ENCODE data around the gene TM4SF1. TPM values are rescaled to one million over a fixed set of nuclear protein-coding genes. Genes with fewer than 3 reads are reported as not detected.

The TM4SF1 gene
- total RNA-seq, 2 donors from 2014 or later = 92.0 to 142 TPM

DNA sequence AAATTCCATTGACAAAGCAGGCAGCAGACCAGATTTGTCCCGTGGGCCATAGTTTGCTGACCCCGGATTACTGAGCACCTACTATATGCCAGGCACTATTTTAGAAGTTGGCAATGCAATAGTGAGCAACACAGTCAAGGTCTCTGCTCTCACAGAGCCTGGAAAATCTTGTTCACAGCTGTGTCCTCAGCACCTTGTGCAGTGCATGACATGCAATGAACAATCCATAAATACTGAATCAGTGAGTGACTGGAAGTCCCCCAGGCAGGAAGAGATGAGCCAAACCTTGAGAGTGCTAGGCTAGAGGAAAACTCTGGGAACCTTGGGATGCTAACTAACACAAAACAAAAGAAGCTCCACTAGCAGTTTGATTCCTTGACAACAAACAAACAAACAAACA lies 14.4 kb downstream of the TM4SF1 start:
- Histone ChIP-seq H3K4me3 (no peak overlapping the region), H3K27ac (no peak overlapping the region), H3K36me3 (no peaks in the 10 kb centered on the region), H3K4me1 (replicated peaks) (no peaks in the 10 kb centered on the region), H3K9me3 (no peaks in the 10 kb centered on the region), H3K27me3 (replicated peaks; ENCODE audit: insufficient read depth) (no peaks in the 10 kb centered on the region)
- intact Hi-C loops (cut with DNase I) = no loop called here
- TF ChIP-seq POLR2AphosphoS5 (IDR thresholded peaks at IDR 0.05) (no peak), POLR2A (IDR thresholded peaks at IDR 0.05) (no peak)
- TF ChIP-seq, protein P1, sequence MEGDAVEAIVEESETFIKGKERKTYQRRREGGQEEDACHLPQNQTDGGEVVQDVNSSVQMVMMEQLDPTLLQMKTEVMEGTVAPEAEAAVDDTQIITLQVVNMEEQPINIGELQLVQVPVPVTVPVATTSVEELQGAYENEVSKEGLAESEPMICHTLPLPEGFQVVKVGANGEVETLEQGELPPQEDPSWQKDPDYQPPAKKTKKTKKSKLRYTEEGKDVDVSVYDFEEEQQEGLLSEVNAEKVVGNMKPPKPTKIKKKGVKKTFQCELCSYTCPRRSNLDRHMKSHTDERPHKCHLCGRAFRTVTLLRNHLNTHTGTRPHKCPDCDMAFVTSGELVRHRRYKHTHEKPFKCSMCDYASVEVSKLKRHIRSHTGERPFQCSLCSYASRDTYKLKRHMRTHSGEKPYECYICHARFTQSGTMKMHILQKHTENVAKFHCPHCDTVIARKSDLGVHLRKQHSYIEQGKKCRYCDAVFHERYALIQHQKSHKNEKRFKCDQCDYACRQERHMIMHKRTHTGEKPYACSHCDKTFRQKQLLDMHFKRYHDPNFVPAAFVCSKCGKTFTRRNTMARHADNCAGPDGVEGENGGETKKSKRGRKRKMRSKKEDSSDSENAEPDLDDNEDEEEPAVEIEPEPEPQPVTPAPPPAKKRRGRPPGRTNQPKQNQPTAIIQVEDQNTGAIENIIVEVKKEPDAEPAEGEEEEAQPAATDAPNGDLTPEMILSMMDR (IDR thresholded peaks at IDR 0.05) = no peak
- WGBS = 77% methylated on average over 2 of the region's 2 CpGs
- DNase-seq (ENCODE audit: low spot score) = no peak

DNA sequence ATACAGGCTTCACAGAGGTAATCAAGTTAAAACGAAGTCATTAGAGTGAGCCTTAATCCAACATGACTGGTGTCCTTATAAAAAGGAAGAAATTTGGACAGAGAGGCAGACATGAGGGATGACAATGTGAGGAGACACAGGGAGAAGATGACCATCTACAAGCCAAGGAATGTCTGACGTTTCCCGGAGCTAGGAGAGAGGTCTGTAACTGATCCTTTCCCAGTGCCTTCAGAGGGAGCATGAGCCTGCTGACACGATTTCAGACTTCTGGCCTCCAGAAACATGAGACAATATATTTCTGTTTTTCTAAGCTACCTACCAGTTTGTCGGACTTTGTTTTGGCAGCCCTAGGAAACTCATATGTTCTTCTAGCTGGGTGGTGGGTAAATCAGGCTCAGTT lies 15.1 kb downstream of the TM4SF1 start:
- intact Hi-C loops (cut with DNase I) = no loop called here
- Histone ChIP-seq H3K4me1 (replicated peaks) (no peaks in the 10 kb centered on the region), H3K27me3 (replicated peaks; ENCODE audit: insufficient read depth) (no peaks in the 10 kb centered on the region), H3K27ac (no peak overlapping the region), H3K9me3 (no peaks in the 10 kb centered on the region), H3K36me3 (no peaks in the 10 kb centered on the region), H3K4me3 (no peak overlapping the region)
- no peak for DNase-seq (ENCODE audit: low spot score)
- WGBS = 80% methylated on average over 5 of the region's 5 CpGs
- TF ChIP-seq POLR2AphosphoS5 (IDR thresholded peaks at IDR 0.05) (no peak), POLR2A (IDR thresholded peaks at IDR 0.05) (no peak)
- TF ChIP-seq, protein P1 (IDR thresholded peaks at IDR 0.05) = no peak

DNA sequence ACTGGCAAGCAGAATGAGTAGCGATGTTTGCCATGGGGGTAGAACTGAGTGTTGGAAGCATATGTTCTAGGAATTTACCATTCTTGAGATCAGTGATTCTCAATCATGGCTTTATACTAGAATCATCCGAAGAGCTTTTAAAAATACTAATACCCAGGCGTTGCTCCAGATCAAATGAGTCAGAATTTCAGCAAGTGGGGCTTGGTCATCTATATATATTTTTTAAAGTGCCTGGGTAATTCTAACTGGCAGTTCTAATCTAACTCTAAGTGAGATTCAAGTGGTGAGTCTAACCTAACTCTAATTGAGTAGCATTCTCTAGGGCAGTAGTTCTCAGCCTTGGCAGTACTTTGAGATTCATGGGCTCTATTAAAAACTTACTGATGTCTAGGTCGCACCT lies 20.8 kb downstream of the TM4SF1 start:
- intact Hi-C loops (cut with DNase I) = no loop called here
- H3K27me3 ChIP-seq (replicated peaks; ENCODE audit: insufficient read depth) = no peaks in the 10 kb centered on the region
- no peaks in the 10 kb centered on the region for H3K36me3 ChIP-seq
- TF ChIP-seq, protein P1 (IDR thresholded peaks at IDR 0.05) = no peak
- TF ChIP-seq POLR2A (IDR thresholded peaks at IDR 0.05) (no peak), POLR2AphosphoS5 (IDR thresholded peaks at IDR 0.05) (no peak)
- H3K27ac ChIP-seq = no peak overlapping the region
- no peaks in the 10 kb centered on the region for H3K9me3 ChIP-seq
- 86% methylated on average over 4 of the region's 4 CpGs for WGBS
- DNase-seq (ENCODE audit: low spot score) = no peak
- no peak overlapping the region for H3K4me3 ChIP-seq
- H3K4me1 ChIP-seq (replicated peaks) = no peaks in the 10 kb centered on the region

GRCh38 chr3:149356044-149356592 lies 21.3 kb downstream of the TM4SF1 start:
- no peak for TF ChIP-seq POLR2A (IDR thresholded peaks at IDR 0.05)
- peak; percentile 5 for TF ChIP-seq POLR2AphosphoS5 (IDR thresholded peaks at IDR 0.05)
- intact Hi-C loops (cut with DNase I) = no loop called here
- H3K27ac ChIP-seq = no peak overlapping the region
- H3K4me3 ChIP-seq = no peak overlapping the region
- H3K36me3 ChIP-seq = no peaks in the 10 kb centered on the region
- no peaks in the 10 kb centered on the region for H3K27me3 ChIP-seq (replicated peaks; ENCODE audit: insufficient read depth)
- no peaks in the 10 kb centered on the region for H3K9me3 ChIP-seq
- DNase-seq (ENCODE audit: low spot score) = no peak
- no peaks in the 10 kb centered on the region for H3K4me1 ChIP-seq (replicated peaks)
- 27% methylated on average over 6 of the region's 6 CpGs for WGBS

DNA sequence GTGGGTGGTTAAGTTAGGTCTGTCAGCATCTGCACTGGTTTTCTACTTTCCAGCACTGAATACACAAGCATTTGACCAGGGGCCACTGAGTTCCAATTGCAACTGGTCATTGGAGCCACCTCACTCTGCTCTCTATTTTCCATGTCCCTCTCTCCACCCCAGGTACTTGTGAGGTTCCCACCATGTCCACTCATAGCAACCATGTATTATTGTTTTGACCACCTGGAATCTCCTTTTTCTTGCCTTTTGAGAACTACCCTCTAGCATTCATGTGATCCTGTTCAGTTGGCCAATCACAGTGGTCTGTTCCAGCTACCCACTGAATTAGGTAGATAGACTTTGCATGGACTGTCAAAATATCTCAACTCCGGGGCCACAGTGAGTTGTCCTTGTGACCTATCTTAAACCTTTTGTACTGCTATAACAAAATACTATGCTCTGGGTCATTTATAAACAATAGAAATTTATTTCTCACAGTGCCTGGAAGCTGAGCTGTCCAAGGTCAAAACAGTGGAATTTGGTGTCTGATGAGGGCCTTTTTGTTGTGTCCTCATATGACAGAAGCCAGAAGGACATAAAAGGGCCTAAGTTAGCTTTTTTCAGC lies 23.8 kb downstream of the TM4SF1 start:
- DNase-seq (ENCODE audit: low spot score) = no peak
- H3K27ac ChIP-seq = no peak overlapping the region
- intact Hi-C loops (cut with DNase I) = no loop called here

More for the DNA sequence above, 23.8 kb downstream of the TM4SF1 start:
- 86% methylated on average over 1 of the region's 1 CpG for WGBS
- Histone ChIP-seq H3K4me1 (replicated peaks) (no peaks in the 10 kb centered on the region), H3K27me3 (replicated peaks; ENCODE audit: insufficient read depth) (no peaks in the 10 kb centered on the region), H3K4me3 (no peak overlapping the region), H3K9me3 (no peaks in the 10 kb centered on the region), H3K36me3 (no peaks in the 10 kb centered on the region)
- TF ChIP-seq POLR2AphosphoS5 (IDR thresholded peaks at IDR 0.05) = no peak
- TF ChIP-seq, protein P1 (IDR thresholded peaks at IDR 0.05) = no peak
- no peak for TF ChIP-seq POLR2A (IDR thresholded peaks at IDR 0.05)

Data from prostate gland (tissue), 2 donors.